Transverse colon (tissue), 4 donors: ENCODE data around the gene CARD16. TPM values are rescaled to one million over a fixed set of nuclear protein-coding genes. Genes with fewer than 3 reads are reported as not detected.

Experiments
- DNase-seq: peaks from one replicate; pipeline ENCODE4 v3.0.0-alpha.2; 2019
- H3K27ac ChIP-seq, 4 donors: fragments of 200-600 bp; sonication (generic); 2 replicates each; pipeline ENCODE4 v1.5.1; 2016 to 2018; ENCODE audit warnings: inconsistent platforms in 4 of 4
- H3K27me3 ChIP-seq: fragments of 200-600 bp; sonication (generic); 2 replicates; pipeline ENCODE4 v1.5.1; 2017; ENCODE audit warnings: inconsistent platforms
- H3K36me3 ChIP-seq, 4 donors: fragments of 200-600 bp; sonication (generic); 2 replicates each; pipeline ENCODE4 v1.5.1; 2017 to 2019; ENCODE audit warnings: inconsistent platforms in 4 of 4
- H3K4me1 ChIP-seq, 4 donors: fragments of 200-600 bp; sonication (generic); 2 replicates each; pipeline ENCODE4 v1.5.1; 2017 to 2020; ENCODE audit warnings: inconsistent platforms in 4 of 4
- H3K4me3 ChIP-seq, 4 donors: fragments of 200-600 bp; sonication (generic); 1 replicate in 1 of 4; 2 replicates in 3 of 4; pipeline versions ENCODE4 v1.5.1 to v1.6.1; 2017 to 2019; ENCODE audit warnings: inconsistent platforms in 4 of 4
- H3K9me3 ChIP-seq, 2 donors: fragments of 200-600 bp; sonication (generic); 2 replicates each; pipeline ENCODE4 v1.5.1; 2017 to 2019; ENCODE audit warnings: inconsistent platforms in 2 of 2
- EP300 ChIP-seq: sonication (generic); formaldehyde crosslinking; IDR thresholded peaks from one replicate; pipeline ENCODE4 v1.6.1; 2017; ENCODE audit warnings: antibody characterized with exemption, low read depth
- POLR2A ChIP-seq: fragments of 450-650 bp; IDR thresholded peaks from one replicate; pipeline ENCODE4 v1.6.1; 2016; ENCODE audit warnings: antibody characterized with exemption, mild to moderate bottlenecking, moderate library complexity
- POLR2AphosphoS5 ChIP-seq, 3 donors: sonication (generic); formaldehyde crosslinking; IDR thresholded peaks; one replicate each; pipeline ENCODE4 v1.6.1; 2016; ENCODE audit warnings: antibody characterized with exemption in 3 of 3
- WGBS, 2 donors: methylation state at CpG; one replicate each; pipeline ENCODE4 v1.1.5; 2018; ENCODE audit warnings: low coverage in 1 of 2; 5-methylcytosine and 5-hydroxymethylcytosine counted together
- in situ Hi-C, 4 donors: fragments of 200-750 bp; cut with MboI; loops; one replicate each; pipeline versions ENCODE4 v1.15.0 to v1.15.1; 2017; ENCODE audit warnings: low sequenced_read_pairs in 3 of 4, low pct_ligation_motif_present in 1 of 4, low pct_unique_long_range_greater_than_20kb in 1 of 4
- intact Hi-C: fragments of 100-400 bp; cut with DNase I; formaldehyde crosslinking; loops from one replicate; pipeline ENCODE4 v1.15.1; 2023; ENCODE audit warnings: low total_unique reads
- total RNA-seq, 4 donors: library from RNA; depleted of rRNA; stranded (reverse); fragments of >200 nt; gene quantifications; one replicate each; pipeline ENCODE4 v1.1.0, GENCODE V29; 2016
- TF ChIP-seq, protein P1 (sequence below), 5 experiments: fragments of 200-600 bp in 3 of 5; fragments of 450-650 bp in 2 of 5; sonication (generic) in 3 of 5; IDR thresholded peaks; 1 replicate in 2 of 5; 2 replicates in 3 of 5; pipeline ENCODE4 v1.5.1; 2016 to 2017; ENCODE audit warnings: antibody characterized with exemption in 5 of 5, inconsistent platforms in 3 of 5, mild to moderate bottlenecking in 2 of 5, moderate library complexity in 1 of 5

CARD16 gene
- total RNA-seq, 4 donors from 2014 or later = 8.0 to 34.0 (median 28.4) TPM; not detected in 1

DNA sequence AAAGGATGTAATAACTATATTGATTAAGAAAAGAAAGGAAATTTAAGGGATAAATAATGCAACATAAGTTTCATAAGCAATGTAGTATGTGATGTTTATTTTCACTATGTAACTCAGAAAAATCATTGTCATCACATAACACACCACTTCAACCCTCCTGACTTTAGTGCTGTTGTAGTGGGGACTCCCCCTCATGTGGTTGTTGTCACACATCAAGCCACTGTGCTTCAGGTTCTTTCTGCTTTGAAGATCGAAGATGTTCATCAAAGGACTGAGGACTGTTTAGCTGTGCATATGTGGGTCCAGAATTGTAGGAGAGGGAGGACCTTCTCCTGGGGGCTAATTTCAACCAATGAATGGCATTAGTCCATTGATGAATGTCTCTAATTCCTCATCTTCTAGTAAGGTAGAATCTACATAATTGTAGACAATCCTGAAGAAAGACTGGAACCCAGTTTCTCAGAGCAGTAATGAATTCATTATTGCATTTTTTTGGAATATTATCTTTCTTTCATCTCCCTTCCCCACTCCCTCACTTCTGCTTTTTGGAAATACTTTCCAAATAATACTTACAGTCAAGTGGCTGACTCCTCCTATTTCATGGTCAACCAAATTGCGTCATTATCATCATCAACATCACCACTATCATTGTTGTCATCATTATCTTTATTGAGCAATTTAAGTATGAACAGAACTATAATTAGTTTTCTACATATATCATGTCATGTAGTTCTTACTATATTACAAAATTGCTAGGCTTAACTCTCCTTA is 9.8 kb upstream of the CARD16 start:
- Histone ChIP-seq H3K27me3 (no peaks in the 10 kb centered on the region), H3K4me1 (no peaks in the 10 kb centered on the region), H3K27ac (no peak overlapping the region), H3K36me3 (no peaks in the 10 kb centered on the region), H3K9me3 (no peaks in the 10 kb centered on the region), H3K4me3 (no peak overlapping the region)
- in situ Hi-C loops = no loop called here
- no peak for TF ChIP-seq POLR2AphosphoS5 (IDR thresholded peaks at IDR 0.05)
- no peak for TF ChIP-seq EP300
- TF ChIP-seq, protein P1, sequence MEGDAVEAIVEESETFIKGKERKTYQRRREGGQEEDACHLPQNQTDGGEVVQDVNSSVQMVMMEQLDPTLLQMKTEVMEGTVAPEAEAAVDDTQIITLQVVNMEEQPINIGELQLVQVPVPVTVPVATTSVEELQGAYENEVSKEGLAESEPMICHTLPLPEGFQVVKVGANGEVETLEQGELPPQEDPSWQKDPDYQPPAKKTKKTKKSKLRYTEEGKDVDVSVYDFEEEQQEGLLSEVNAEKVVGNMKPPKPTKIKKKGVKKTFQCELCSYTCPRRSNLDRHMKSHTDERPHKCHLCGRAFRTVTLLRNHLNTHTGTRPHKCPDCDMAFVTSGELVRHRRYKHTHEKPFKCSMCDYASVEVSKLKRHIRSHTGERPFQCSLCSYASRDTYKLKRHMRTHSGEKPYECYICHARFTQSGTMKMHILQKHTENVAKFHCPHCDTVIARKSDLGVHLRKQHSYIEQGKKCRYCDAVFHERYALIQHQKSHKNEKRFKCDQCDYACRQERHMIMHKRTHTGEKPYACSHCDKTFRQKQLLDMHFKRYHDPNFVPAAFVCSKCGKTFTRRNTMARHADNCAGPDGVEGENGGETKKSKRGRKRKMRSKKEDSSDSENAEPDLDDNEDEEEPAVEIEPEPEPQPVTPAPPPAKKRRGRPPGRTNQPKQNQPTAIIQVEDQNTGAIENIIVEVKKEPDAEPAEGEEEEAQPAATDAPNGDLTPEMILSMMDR (IDR thresholded peaks at IDR 0.05) = no peak
- no peak for TF ChIP-seq POLR2A
- intact Hi-C loops = no loop called here
- 44 to 86% methylated on average over 2 of the region's 2 CpGs for WGBS, 2 donors
- no peak for DNase-seq

GRCh38 chr11:105052487-105052886 is 7.4 kb upstream of the CARD16 start:
- no peak for DNase-seq
- no peak overlapping the region for H3K4me3 ChIP-seq
- no peaks in the 10 kb centered on the region for H3K9me3 ChIP-seq
- intact Hi-C loops (no loop called here), in situ Hi-C loops (no loop called here)
- H3K27ac ChIP-seq = no peak overlapping the region
- H3K27me3 ChIP-seq = no peaks in the 10 kb centered on the region
- no peaks in the 10 kb centered on the region for H3K36me3 ChIP-seq
- 86 to 91% methylated on average over 3 of the region's 3 CpGs for WGBS, 2 donors
- H3K4me1 ChIP-seq = peaks cover 0 to 1% (median 0%) of the 10 kb centered on the region in 4 donors
- TF ChIP-seq, protein P1 (IDR thresholded peaks at IDR 0.05) = no peak
- TF ChIP-seq POLR2A (no peak), EP300 (no peak), POLR2AphosphoS5 (IDR thresholded peaks at IDR 0.05) (no peak)

GRCh38 chr11:105051559-105051958 is 6.4 kb upstream of the CARD16 start:
- in situ Hi-C loops = no loop called here
- no peak overlapping the region for H3K4me3 ChIP-seq
- WGBS, 2 donors = 86% methylated on average over 2 of the region's 2 CpGs; no CpG with 5 or more reads in 1 of the 2 donors
- peaks cover 0 to 7% (median 3%) of the 10 kb centered on the region in 4 donors for H3K4me1 ChIP-seq
- TF ChIP-seq EP300 (no peak), POLR2A (no peak), POLR2AphosphoS5 (IDR thresholded peaks at IDR 0.05) (no peak)
- TF ChIP-seq, protein P1 (IDR thresholded peaks at IDR 0.05) = no peak
- no peaks in the 10 kb centered on the region for H3K27me3 ChIP-seq
- DNase-seq = no peak
- intact Hi-C loops = no loop called here
- H3K36me3 ChIP-seq = no peaks in the 10 kb centered on the region
- no peak overlapping the region for H3K27ac ChIP-seq
- no peaks in the 10 kb centered on the region for H3K9me3 ChIP-seq

DNA sequence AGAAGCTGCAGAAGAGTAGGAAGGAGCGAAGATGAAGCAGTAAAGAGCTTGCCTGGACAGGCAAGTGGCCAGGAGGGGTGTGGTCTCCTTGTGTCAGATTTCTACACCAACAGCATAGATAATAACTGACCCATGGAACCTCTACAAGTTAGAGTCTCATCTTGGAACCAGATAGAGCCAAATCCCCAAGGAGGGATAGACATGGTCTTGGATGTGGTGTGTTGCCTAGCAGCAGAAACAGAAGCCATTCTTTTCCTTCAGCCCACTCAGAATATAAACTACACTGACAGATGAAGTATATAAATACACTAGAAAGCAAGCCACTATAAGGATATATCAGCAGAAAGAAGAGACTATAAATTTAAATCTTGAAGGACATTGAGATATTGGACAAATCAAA is 4.3 kb upstream of the CARD16 start:
- in situ Hi-C loops (no loop called here), intact Hi-C loops (no loop called here)
- DNase-seq = no peak
- Histone ChIP-seq H3K36me3 (no peaks in the 10 kb centered on the region), H3K27ac (no peak overlapping the region), H3K27me3 (no peaks in the 10 kb centered on the region), H3K4me3 (no peak overlapping the region), H3K4me1 (peaks cover 0 to 24% (median 8%) of the 10 kb centered on the region in 4 donors), H3K9me3 (no peaks in the 10 kb centered on the region)
- WGBS, 2 donors = 92 to 100% methylated on average over 1 of the region's 1 CpG
- TF ChIP-seq POLR2AphosphoS5 (IDR thresholded peaks at IDR 0.05) (no peak), EP300 (no peak), POLR2A (no peak)
- TF ChIP-seq, protein P1 (IDR thresholded peaks at IDR 0.05) = no peak
